GM12878 (cell line): ENCODE measurements around the gene CCSER2. TPM values are rescaled to one million over a fixed set of nuclear protein-coding genes. Genes with fewer than 3 reads are reported as not detected.
"Not testable (repeated sequence)": the region's sequence is repeated elsewhere in the genome, so short reads cannot be mapped to it uniquely, and the experiment has no call there.

Experiments used
- ATAC-seq: fragments of 200-7000 bp; cut with Tn5 transposase; 3 replicates; pipeline ENCODE4 v1.9.1; 2020; ENCODE audit warnings: mild to moderate bottlenecking, moderate library complexity
- BruUV-seq: library from RNA; stranded (reverse); fragments of 400-500 nt; replicated peaks from 2 replicates; lab custom pipeline; 2021; lab: Mats Ljungman, UMichigan
- CTCF ChIA-PET: fragments of 300-600 bp; sonication (Branson Sonifier 250); formaldehyde crosslinking; extraction: SDS; loops from one replicate; lab custom pipeline; 2021; ENCODE audit warnings: inconsistent platforms; lab: Yijun Ruan, JAX
- POLR2A ChIA-PET: fragments of 350-600 bp; formaldehyde crosslinking; extraction: SDS; loops from one replicate; lab custom pipeline; 2021; ENCODE audit warnings: inconsistent platforms; lab: Charles Lee
- RAD21 ChIA-PET: fragments of 300-600 bp; sonication (Branson Sonifier 250); formaldehyde crosslinking; loops from one replicate; lab custom pipeline; 2023; ENCODE audit warnings: antibody characterized with exemption; ENCODE audit not compliant: unreplicated experiment; lab: Charles Lee
- SMC1A ChIA-PET: fragments of 300-600 bp; sonication (Branson Sonifier 250); formaldehyde crosslinking; loops from one replicate; lab custom pipeline; 2023; ENCODE audit not compliant: unreplicated experiment, uncharacterized antibody; lab: Charles Lee
- DNase-seq: peaks from one replicate; pipeline ENCODE4 v3.0.0-alpha.2; 2011; ENCODE audit warnings: low read depth, low spot score
- FAIRE-seq: peaks from 3 replicates; lab custom pipeline; 2011; peaks lifted over from hg19 to GRCh38; lab: Jason Lieb, UNC
- H2AFZ ChIP-seq: 2 replicates; pipeline ENCODE4 v1.6.0; 2011; ENCODE audit warnings: low read depth, low read length, control low read depth; ENCODE audit not compliant: control insufficient read depth
- H3K27ac ChIP-seq: 2 replicates; pipeline ENCODE4 v1.5.1; 2011; ENCODE audit warnings: control low read depth; ENCODE audit not compliant: control insufficient read depth, insufficient read depth
- H3K27me3 ChIP-seq, 2 experiments: replicated peaks in 1 of 2; 2 replicates each; pipeline versions ENCODE4 v1.6.0 to v1.6.1; 2011; ENCODE audit warnings: low read length in 1 of 2; ENCODE audit not compliant: control insufficient read depth in 2 of 2, insufficient read depth in 2 of 2
- H3K36me3 ChIP-seq, 2 experiments: 2 replicates each; pipeline ENCODE4 v1.5.1; 2011; ENCODE audit warnings: low read length in 1 of 2; ENCODE audit not compliant: control insufficient read depth in 2 of 2, insufficient read depth in 2 of 2
- H3K4me1 ChIP-seq: 2 replicates; pipeline ENCODE4 v1.6.1; 2011; ENCODE audit warnings: mild to moderate bottlenecking, low read length, moderate library complexity, mixed read lengths; ENCODE audit not compliant: control insufficient read depth, insufficient read depth
- H3K4me2 ChIP-seq: 2 replicates; pipeline ENCODE4 v1.6.0; 2011; ENCODE audit warnings: control low read depth; ENCODE audit not compliant: control insufficient read depth, insufficient read depth
- H3K4me3 ChIP-seq: fragments of 200-600 bp; sonication (generic); 2 replicates; pipeline ENCODE4 v1.5.1; 2016
- H3K79me2 ChIP-seq: 2 replicates; pipeline ENCODE4 v1.6.0; 2011; ENCODE audit warnings: low read length; ENCODE audit not compliant: control insufficient read depth, insufficient read depth
- H3K9ac ChIP-seq: 2 replicates; pipeline ENCODE4 v1.8.0; 2011; ENCODE audit warnings: low read length, control low read depth, mixed read lengths; ENCODE audit not compliant: control insufficient read depth, insufficient read depth
- H3K9me3 ChIP-seq: replicated peaks from 3 replicates; pipeline ENCODE4 v1.5.1; 2011; ENCODE audit warnings: mild to moderate bottlenecking, low read length; ENCODE audit not compliant: control insufficient read depth, insufficient read depth
- H4K20me1 ChIP-seq: 2 replicates; pipeline ENCODE4 v1.6.0; 2011; ENCODE audit not compliant: control insufficient read depth, insufficient read depth
- WGBS: methylation state at CpG from one replicate; pipeline ENCODE4 v1.1.6; 2016; ENCODE audit warnings: low lambda C conversion rate; ENCODE audit not compliant: insufficient replicate concordance, insufficient coverage; ENCODE audit errors: missing lambda C conversion rate; 5-methylcytosine and 5-hydroxymethylcytosine counted together
- in situ Hi-C: fragments of 300-500 bp; cut with MboI; formaldehyde crosslinking; loops from 9 replicates; pipeline ENCODE4 v1.14.3; 2018; ENCODE audit warnings: mixed read lengths
- intact Hi-C: fragments of 100-400 bp; cut with micrococcal nuclease; formaldehyde crosslinking; loops from one replicate; pipeline ENCODE4 v1.14.2; 2022; ENCODE audit not compliant: unreplicated experiment
- polyA plus RNA-seq, 11 experiments: library from polyadenylated mRNA; depleted of rRNA in 4 of 11; unstranded in 6 of 11; stranded (reverse) in 5 of 11; fragments of >200 nt; fragmentation: Nextera tagmentation in 4 of 11; fragmentation: Illumina TruSeq in 1 of 11; extraction: Ambion mirVana in 4 of 11; extraction: Trizol in 1 of 11; gene quantifications; 1 replicate in 1 of 11; 2 replicates in 10 of 11; pipeline versions ENCODE4 v1.2.1 to v1.2.3, GENCODE V29; 2011 to 2016; ENCODE audit warnings: inconsistent platforms in 2 of 11, missing spikeins in 2 of 11, low read depth in 1 of 11
- total RNA-seq, 4 experiments: library from RNA; depleted of rRNA in 3 of 4; stranded (reverse); fragments of >200 nt in 3 of 4; fragmentation: Illumina TruSeq in 1 of 4; extraction: Trizol in 1 of 4; gene quantifications; 2 replicates each; pipeline versions ENCODE4 v1.2.1 to v1.2.3, GENCODE V29; 2013 to 2021

Gene CCSER2
- total and polyA plus RNA-seq, 10 of the 15 experiments (the other 5 are each of a cell fraction or from before 2014, with no cell fraction given) = 4.7 to 18.8 (median 13.2) TPM

GRCh38 chr10:84525807-84526182, 197.4 kb downstream of the CCSER2 start:
- H3K9ac ChIP-seq, RAD21 ChIA-PET, H3K79me2 ChIP-seq, DNase-seq, H2AFZ ChIP-seq, FAIRE-seq, H3K4me1 ChIP-seq, ATAC-seq, H3K36me3 ChIP-seq, in situ Hi-C loops, H3K4me2 ChIP-seq, H3K9me3 ChIP-seq, H3K27me3 ChIP-seq, H4K20me1 ChIP-seq, H3K27ac ChIP-seq, BruUV-seq, H3K4me3 ChIP-seq, POLR2A ChIA-PET: not testable (repeated sequence)
- intact Hi-C loops = loop anchor here (5.0 kb wide), 1 partner anchor 1607 kb away; no protein-coding TSS in a partner anchor
- WGBS = 64% methylated on average over 7 of the region's 7 CpGs
- CTCF ChIA-PET = interaction anchor here (0.6 to 2.0 kb wide), 4 partner anchors 11 to 929 kb away, joined by 3 to 8 read pairs (median 4); no protein-coding TSS in a partner anchor
- SMC1A ChIA-PET = interaction anchor here (0.8 to 1.2 kb wide), 2 partner anchors 11 to 155 kb away, joined by 3 to 5 read pairs; no protein-coding TSS in a partner anchor

GRCh38 chr10:84527386-84527785, 199.0 kb downstream of the CCSER2 start:
- H3K9me3 ChIP-seq, H2AFZ ChIP-seq, H3K4me1 ChIP-seq, H3K4me3 ChIP-seq, RAD21 ChIA-PET, H4K20me1 ChIP-seq, BruUV-seq, ATAC-seq, H3K27ac ChIP-seq, H3K9ac ChIP-seq, H3K4me2 ChIP-seq, H3K27me3 ChIP-seq, in situ Hi-C loops, FAIRE-seq, POLR2A ChIA-PET, H3K79me2 ChIP-seq, H3K36me3 ChIP-seq, SMC1A ChIA-PET, DNase-seq, CTCF ChIA-PET: not testable (repeated sequence)
- intact Hi-C loops = loop anchor here (5.0 kb wide), 1 partner anchor 1605 kb away; no protein-coding TSS in a partner anchor
- WGBS = 2% methylated on average over 5 of the region's 5 CpGs

- in situ Hi-C loops, H3K27ac ChIP-seq, H3K4me3 ChIP-seq, H3K9ac ChIP-seq, FAIRE-seq, H3K79me2 ChIP-seq, H3K4me1 ChIP-seq, H4K20me1 ChIP-seq, RAD21 ChIA-PET, POLR2A ChIA-PET, H3K4me2 ChIP-seq, H3K27me3 ChIP-seq, H3K9me3 ChIP-seq, ATAC-seq, BruUV-seq, SMC1A ChIA-PET, DNase-seq, H3K36me3 ChIP-seq, H2AFZ ChIP-seq: not testable (repeated sequence)
- intact Hi-C loops = loop anchor here (5.0 kb wide), 1 partner anchor 1604 kb away; no protein-coding TSS in a partner anchor
- WGBS = 58% methylated on average over 5 of the region's 5 CpGs
- CTCF ChIA-PET = interaction anchor here (0.6 kb wide), 1 partner anchor 34 kb away, joined by 3 read pairs; no protein-coding TSS in a partner anchor
These were observed 200.1 kb downstream of the CCSER2 start for GRCh38 chr10:84528526-84528925.
